GM12801 (cell line): Measurements from ENCODE around the gene RP2.

Experiments
- TF ChIP-seq, protein P1 (sequence below): IDR thresholded peaks from one replicate; pipeline ENCODE4 v1.5.1; 2011; ENCODE audit warnings: control low read depth; ENCODE audit not compliant: insufficient read length; ENCODE audit errors: extremely low read depth

The RP2 gene

GRCh38 chrX:46836701-46837557, at the start of gene RP2:
RP2 (plus strand) TSS chrX:46837043; CDS start chrX:46837101, 58 bp downstream.
- TF ChIP-seq, protein P1, sequence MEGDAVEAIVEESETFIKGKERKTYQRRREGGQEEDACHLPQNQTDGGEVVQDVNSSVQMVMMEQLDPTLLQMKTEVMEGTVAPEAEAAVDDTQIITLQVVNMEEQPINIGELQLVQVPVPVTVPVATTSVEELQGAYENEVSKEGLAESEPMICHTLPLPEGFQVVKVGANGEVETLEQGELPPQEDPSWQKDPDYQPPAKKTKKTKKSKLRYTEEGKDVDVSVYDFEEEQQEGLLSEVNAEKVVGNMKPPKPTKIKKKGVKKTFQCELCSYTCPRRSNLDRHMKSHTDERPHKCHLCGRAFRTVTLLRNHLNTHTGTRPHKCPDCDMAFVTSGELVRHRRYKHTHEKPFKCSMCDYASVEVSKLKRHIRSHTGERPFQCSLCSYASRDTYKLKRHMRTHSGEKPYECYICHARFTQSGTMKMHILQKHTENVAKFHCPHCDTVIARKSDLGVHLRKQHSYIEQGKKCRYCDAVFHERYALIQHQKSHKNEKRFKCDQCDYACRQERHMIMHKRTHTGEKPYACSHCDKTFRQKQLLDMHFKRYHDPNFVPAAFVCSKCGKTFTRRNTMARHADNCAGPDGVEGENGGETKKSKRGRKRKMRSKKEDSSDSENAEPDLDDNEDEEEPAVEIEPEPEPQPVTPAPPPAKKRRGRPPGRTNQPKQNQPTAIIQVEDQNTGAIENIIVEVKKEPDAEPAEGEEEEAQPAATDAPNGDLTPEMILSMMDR = no peak

- TF ChIP-seq, protein P1 = no peak
Measured at GRCh38 chrX:46788902-46789301, 47.9 kb upstream of the RP2 start.

DNA sequence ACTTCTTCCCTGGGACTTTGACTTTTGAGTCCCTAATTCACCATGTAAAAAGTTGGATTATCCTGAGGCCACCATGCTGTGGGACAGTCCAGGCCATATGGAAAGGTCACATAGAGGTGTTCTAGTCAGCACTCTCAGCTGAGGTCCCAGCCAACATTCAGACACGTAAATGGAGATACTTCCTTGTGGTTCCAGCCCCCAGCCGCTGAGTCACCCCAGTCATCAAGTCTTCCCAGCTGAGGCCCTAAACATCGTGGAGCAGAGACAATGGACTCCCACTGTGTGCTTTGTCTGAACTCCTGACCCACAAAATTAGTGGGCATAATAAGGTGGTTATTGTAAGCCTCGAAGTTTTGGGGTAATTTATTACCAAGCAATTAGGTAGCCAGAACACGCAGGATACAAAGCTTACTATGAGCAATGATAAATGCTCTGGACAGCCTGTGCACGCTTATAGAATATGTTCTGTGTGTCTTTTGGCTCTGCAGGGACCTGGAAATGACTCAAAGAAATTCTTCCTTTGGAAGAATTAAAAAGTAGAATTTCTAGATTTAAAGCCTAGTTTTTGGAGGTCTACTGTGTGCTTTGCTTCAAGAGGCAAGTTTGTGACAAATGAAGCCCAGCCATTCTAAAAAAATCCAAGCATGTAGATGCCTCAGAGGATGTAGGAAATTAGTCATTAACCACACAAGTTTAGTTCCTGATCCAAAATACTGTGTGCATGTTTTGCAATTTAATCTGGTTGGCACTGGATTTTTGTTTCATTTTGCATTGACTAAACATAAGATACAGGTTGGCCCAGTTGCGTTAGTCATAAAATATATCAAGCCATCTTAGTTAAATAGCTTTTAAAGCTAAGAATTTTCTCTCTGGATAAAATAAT, 44.7 kb upstream of the RP2 start:
- TF ChIP-seq, protein P1 = no peak

- TF ChIP-seq, protein P1 = no peak
Measured at GRCh38 chrX:46792810-46793188, 44.0 kb upstream of the RP2 start.

DNA sequence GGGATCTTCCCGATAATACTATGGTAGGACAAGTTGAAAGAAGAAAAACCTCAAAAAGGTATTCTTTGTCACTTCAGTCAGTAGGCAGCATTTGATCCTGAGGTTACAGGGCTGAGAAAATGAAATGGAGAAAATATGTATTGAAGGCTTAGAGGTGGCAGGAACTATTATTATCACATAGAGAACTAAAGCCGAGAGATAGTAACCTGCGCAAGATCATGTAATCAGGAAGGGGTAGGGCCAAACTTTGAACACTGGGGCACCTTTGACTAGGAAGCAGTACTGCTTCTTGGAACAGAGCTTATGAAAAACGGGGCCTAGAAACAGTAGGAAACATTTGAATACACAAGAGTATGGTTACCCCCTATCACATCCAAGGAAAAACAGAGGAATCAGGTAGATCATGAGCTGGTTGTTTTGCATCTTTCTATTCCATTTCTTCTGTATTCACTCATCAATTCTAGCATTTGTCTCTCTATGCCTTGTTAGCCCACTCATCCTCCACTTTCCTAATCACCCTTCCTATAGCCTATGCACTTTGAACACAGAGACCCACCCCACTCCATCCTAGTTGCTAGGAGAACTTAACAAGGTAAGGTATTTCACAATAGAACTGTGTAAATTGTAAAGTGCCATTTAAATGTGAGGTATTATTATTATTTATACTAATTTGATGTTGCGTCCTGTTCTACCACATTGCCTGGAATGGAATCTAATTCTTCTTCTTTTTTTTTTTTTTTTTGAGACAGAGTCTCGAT, 43.3 kb upstream of the RP2 start:
- TF ChIP-seq, protein P1 = no peak

GRCh38 chrX:46796574-46797191, 40.2 kb upstream of the RP2 start:
- TF ChIP-seq, protein P1 = no peak
